ENCODE results near the gene HOMER2.

DNA sequence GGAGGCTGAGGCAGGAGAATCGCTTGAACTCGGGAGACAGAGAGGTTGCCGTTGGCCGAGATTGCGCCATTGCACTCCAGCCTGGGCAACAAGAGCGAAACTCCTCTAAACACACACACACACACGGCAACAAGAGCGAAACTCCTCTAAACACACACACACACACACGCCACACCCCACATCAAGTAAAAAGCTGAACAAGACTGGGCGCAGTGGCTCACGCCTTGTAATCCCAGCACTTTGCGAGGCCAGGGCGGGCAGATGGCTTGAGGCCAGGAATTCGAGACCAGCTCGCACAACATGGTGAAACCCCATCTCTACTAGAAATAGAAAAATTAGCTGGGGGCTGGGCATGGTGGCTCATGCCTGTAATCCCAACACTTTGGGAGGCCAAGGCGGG, 49.0 kb downstream of the HOMER2 start:
- TF ChIP-seq, protein P1, sequence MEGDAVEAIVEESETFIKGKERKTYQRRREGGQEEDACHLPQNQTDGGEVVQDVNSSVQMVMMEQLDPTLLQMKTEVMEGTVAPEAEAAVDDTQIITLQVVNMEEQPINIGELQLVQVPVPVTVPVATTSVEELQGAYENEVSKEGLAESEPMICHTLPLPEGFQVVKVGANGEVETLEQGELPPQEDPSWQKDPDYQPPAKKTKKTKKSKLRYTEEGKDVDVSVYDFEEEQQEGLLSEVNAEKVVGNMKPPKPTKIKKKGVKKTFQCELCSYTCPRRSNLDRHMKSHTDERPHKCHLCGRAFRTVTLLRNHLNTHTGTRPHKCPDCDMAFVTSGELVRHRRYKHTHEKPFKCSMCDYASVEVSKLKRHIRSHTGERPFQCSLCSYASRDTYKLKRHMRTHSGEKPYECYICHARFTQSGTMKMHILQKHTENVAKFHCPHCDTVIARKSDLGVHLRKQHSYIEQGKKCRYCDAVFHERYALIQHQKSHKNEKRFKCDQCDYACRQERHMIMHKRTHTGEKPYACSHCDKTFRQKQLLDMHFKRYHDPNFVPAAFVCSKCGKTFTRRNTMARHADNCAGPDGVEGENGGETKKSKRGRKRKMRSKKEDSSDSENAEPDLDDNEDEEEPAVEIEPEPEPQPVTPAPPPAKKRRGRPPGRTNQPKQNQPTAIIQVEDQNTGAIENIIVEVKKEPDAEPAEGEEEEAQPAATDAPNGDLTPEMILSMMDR (IDR thresholded peaks at IDR 0.05; ENCODE audit: poor library complexity) = no peak
- TF ChIP-seq EZH2phosphoT487 (IDR thresholded peaks at IDR 0.05; ENCODE audit: low read depth, severe bottlenecking, unreplicated experiment) = no peak

All from hepatocyte (in vitro differentiated cells).